SKM-1 (cell line): ENCODE measurements around the gene RASAL2.
"Not testable (repeated sequence)": the region's sequence is repeated elsewhere in the genome, so short reads cannot be mapped to it uniquely, and the experiment has no call there.

Experiments used
- DNase-seq: peaks from one replicate; lab custom pipeline; 2025; ENCODE audit not compliant: unreplicated experiment; lab: John Stamatoyannopoulos, UW

Gene RASAL2

GRCh38 chr1:178220094-178220493, 126.2 kb downstream of the RASAL2 start:
- DNase-seq = no peak

DNA sequence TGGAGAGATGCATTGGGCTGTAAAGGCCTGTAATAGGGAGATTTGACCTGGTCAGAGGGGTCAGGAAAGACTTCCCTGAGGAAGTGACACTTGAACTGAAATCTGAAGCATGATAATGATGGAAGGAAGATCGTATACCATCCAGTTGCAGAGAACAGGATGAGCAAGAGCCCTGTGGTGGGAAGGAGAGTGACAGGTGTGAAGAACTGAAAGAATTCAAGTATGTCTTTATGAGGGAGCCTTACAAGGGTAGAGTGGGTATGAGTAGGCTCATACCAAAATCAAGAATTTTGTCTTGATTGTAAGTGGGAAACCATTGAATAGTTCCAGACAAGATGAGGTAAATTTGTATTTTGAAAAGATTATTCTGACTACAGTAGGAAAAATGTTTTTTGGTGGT, 129.4 kb downstream of the RASAL2 start:
- no peak for DNase-seq

GRCh38 chr1:178224358-178224757, 130.5 kb downstream of the RASAL2 start:
- DNase-seq = no peak

- DNase-seq = no peak
Measured at GRCh38 chr1:178230881-178231409, 137.0 kb downstream of the RASAL2 start.

- DNase-seq = no peak
Measured at GRCh38 chr1:178232108-178232507, 138.2 kb downstream of the RASAL2 start.

DNA sequence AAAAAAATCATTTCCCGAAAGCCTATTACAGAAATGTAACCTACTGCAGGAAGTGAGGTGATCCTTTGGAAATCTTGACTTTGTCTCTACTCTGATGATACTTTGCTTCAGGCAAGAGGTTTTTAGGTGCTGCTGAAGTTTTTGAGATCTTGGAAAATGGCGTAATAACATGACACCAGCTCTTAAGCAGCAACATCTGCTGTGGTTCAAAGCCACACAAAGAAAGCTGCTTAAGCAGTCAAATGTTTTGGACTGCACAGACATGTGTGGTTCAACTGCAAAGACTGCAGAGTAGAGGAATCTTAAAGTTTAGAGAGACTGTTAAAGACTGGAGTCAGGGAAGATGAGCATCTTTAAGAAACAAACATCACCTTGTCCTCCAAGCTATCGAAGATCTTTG, 139.0 kb downstream of the RASAL2 start:
- DNase-seq = no peak

- DNase-seq = peak; percentile 15
Measured at GRCh38 chr1:178237121-178237520, 143.2 kb downstream of the RASAL2 start.

DNA sequence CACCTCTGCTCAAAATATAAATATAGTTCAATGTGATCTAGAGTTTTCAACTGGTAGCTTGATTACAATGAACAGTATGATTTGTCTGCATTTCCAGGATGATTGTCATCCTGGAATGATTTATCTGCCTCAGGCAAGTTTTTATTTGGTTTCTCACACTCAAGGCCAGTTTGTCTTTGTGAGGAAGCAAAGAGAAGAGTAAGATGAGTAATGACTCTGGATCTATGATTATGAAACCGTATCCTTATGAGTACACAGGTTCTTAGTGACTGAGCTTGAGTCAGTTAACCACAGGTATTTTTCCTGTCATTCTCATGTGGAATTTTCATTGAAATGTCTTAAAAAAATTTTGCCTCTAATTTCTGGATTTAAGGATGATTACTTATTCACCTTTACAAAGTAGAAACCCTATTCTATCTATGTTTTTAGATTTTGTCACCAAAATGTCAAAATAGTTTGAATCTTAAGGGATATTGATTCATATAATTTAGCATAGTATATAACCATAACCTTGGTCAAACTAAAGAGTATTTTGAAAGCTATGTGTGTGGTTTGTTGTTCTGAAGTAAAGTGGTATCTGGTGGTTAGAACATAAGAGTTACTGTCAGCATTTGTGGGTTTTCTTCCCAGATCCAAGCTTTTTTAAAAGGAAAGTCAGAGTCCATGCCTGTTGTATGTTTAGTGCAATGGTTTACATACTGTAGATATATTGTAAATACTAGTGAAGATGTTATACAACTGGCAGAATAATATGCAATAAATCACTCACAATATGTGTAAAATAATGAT, 145.0 kb downstream of the RASAL2 start:
- DNase-seq = no peak

DNA sequence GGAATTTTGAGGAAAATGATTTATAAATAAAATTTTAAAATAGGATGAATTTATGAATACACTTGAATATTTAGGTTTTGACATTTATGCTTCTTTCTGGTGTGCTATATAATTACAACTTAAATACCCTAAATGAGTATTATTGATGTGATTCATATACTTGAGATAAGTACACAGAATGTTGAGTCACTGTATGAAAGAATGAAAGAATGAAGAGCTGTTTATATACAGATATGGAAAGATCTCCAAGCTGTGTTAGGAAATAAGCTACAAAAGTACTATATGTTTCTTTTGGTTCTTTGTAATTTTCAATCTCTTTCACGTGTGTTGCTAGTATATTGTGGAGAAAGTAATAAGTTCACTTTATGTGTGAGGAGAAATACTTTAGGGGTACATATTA, 147.2 kb downstream of the RASAL2 start:
- no peak for DNase-seq

DNA sequence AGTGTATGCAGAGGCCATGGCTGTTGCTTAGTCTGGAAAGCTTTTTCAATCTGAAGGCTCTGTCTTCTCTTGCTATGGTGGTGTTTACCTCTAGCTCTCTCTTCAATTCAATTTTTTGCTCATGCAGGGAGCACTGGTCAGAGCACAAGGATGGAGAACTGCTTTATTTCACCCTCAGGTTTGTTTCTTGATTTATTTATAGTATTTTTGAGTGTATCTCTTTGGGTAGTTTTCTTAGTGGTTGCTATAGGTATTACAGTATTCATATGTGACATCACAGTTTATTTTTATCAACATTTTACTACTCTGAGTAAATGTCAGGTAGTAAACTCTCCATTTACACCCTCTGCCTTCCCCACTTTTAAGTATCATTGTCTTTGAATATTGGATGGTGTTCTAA, 147.9 kb downstream of the RASAL2 start:
- no peak for DNase-seq

DNA sequence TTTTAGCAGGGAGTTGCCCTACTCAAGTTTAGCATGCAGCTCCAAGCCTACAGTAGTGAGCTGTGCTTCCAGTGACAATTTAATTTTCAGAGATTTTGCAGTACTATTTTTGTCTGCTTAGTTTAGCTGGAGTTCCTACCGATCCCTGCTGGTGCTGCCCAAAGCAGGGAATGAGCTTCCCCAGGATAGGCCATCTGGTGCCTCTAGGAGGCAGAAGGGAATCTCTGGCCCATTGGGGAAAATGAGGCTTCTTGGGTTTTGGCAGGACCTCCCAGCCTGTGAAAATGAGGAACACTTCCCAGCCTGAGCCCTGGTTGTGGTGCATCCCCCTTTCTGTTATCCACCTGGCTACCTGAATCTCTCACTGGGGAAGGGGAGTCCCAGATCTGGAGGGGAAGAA, 149.2 kb downstream of the RASAL2 start:
- DNase-seq = no peak

DNA sequence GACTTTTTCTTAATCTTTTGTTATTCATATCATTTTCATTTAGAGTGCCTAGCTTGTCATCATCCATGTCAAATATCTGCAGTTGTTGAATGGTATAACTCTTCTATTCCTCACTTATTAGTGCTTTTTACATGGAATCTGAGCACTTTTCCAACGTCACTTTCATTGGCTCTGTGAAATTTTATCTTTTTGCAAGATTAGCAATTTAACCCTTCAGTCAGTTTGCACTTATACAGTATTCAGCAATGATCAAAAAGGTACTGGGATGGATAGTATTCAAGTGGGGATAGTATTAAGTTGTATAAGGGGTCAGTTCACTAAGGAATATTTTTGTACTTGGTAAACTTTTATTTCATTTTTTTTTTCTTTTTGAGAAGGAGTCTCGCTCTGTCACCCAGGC, 150.0 kb downstream of the RASAL2 start:
- DNase-seq = no peak

DNA sequence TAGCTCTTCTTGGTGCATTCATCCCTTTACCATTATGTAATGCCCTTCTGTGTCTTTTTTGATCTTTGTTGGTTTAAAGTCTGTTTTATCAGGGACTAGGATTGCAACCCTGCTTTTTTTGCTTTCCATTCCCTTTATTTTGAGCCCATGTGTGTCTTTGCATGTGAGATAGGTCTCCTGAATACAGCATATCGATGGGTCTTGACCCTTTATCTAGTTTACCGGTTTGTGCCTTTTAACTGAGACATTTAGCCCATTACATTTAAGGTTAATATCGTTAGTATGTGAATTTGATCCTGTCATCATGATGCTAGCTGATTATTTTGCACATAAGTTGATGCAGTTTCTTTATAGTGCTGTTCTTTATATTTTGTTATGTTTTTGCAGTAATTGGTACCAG, 154.4 kb downstream of the RASAL2 start:
- DNase-seq = not testable (repeated sequence)

GRCh38 chr1:178253581-178253980, 159.7 kb downstream of the RASAL2 start:
- DNase-seq = not testable (repeated sequence)

- DNase-seq = no peak
Measured at GRCh38 chr1:178254433-178254832, 160.5 kb downstream of the RASAL2 start.

DNA sequence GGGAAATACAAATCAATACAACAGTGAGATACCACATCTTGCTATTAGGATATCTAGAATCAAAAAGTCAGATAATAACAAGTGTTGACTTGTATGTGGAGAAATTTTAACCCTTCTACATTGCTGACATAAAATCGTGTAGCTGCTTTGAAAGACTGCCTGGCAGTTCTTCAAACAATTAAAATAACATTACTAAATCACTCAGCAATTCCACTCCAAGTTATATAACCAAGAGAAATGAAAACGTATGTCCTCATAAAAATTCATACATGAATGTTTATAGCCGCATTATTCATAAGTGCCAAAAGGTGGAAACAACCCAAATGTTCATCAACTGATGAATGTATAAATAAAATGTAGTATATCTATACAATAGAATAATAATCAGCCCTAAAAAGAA, 164.6 kb downstream of the RASAL2 start:
- no peak for DNase-seq

GRCh38 chr1:178262120-178262500, 168.2 kb downstream of the RASAL2 start:
- no peak for DNase-seq

DNA sequence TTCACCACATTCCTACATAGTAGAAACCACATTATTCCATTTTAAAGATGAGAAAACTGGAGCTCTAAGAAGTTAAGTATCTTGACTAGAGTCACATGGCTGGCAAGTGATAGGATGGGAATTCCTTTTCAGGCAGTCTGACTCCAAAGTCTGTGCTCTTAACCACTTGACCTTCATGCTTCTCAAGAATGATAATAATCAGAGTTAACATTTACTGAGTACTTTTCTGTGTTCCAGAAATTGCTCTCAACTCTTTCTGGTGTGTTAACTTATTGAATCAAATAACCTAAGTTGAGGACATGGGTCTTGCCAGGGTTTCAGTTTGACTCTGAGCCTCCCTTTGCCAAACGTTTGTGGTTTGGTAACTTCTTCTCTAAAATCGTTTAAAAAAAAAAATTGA, 169.4 kb downstream of the RASAL2 start:
- DNase-seq = no peak

GRCh38 chr1:178266113-178266512, 172.2 kb downstream of the RASAL2 start:
- no peak for DNase-seq

- no peak for DNase-seq
Measured at GRCh38 chr1:178266619-178267066, 172.7 kb downstream of the RASAL2 start.

GRCh38 chr1:178267646-178268094, 173.8 kb downstream of the RASAL2 start:
- DNase-seq = no peak

DNA sequence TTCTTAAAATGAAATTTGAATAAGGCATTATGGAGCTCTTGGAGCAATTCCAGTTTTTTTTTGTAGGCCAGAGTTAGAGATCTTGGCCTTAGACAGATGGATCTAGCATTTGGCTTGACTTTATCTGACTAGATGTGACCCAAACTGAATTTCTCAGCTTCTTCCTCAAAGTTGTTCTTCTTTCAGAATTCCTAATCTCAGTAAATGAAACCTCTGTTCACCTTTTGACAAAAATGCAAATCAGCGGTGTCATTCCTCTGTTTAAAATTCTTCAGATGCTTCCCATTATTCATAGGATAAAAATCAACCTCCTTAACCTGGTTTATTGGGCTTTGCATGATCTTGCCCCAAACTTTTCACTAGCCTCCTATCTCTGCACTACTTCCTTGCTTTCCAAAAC, 177.6 kb downstream of the RASAL2 start:
- no peak for DNase-seq
